ENCODE results near the gene PRDM16. TPM values are rescaled to one million over a fixed set of nuclear protein-coding genes. Genes with fewer than 3 reads are reported as not detected.

PRDM16 gene
- polyA plus RNA-seq, 6 donors from 2014 or later, result not detected

DNA sequence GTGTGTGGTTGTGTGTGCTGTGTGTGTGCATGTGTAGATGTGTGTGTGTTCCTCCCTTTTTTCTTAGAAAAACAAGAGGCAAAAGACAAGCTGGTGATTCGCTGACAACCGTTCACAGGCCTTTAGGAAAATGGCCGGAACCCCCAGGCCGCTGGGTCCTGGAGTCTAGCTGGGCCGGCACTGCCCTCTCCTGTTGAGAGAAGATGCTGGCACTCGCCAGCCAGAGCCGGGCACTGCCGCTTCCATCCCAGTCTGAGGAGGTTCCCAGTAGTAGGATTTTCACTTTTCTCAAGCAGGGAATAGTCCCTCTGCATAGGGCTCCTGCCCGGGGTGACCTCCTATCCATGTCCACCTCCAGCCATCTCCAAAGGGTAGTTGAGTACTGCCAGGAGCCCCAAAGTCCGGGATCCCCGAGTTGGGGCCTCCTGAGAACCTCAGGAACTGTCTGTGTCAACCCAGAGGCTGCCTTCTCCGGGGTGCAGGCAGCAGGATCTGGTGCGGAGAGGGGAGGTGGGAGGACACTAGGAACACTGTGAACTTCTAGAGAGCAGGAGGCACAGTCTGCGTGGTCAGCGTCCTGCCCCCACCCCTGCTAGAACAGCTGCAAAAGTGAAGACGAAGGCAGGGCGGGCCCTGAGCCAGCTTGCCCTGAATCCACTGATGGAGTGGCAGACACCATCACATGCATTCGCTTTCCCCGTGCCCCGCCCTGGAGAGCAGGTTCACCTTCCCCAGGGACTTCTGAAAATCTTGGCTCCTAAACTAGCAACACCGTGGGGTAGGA, 341.3 kb downstream of the PRDM16 start:
- Mint-ChIP-seq H3K4me1 (no peaks in the 10 kb centered on the region), H3K4me3 (no peak overlapping the region), H3K9me3 (no peaks in the 10 kb centered on the region), H3K27ac (no peak overlapping the region), H3K36me3 (no peaks in the 10 kb centered on the region), H3K27me3 (peaks cover 0 to 7% (median 0%) of the 10 kb centered on the region in 3 donors)
- no peak for DNase-seq
- ATAC-seq (ENCODE audit: low read depth in 2 of 2), result no peak

DNA sequence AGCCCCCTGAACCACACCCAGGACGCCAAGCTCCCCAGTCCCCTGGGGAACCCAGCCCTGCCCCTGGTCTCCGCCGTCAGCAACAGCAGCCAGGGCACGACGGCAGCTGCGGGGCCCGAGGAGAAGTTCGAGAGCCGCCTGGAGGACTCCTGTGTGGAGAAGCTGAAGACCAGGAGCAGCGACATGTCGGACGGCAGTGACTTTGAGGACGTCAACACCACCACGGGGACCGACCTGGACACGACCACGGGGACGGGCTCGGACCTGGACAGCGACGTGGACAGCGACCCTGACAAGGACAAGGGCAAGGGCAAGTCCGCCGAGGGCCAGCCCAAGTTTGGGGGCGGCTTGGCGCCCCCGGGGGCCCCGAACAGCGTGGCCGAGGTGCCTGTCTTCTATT, 342.8 kb downstream of the PRDM16 start:
- no peak for DNase-seq
- ATAC-seq (ENCODE audit: low read depth in 2 of 2), result no peak
- H3K36me3 Mint-ChIP-seq, result peaks cover 0 to 5% of the 10 kb centered on the region in 2 donors
- H3K27ac Mint-ChIP-seq, result no peak overlapping the region
- no peaks in the 10 kb centered on the region for H3K4me1 Mint-ChIP-seq
- H3K9me3 Mint-ChIP-seq, result peaks cover 0 to 4% (median 3%) of the 10 kb centered on the region in 7 donors
- H3K4me3 Mint-ChIP-seq, result no peak overlapping the region
- H3K27me3 Mint-ChIP-seq, result no peaks in the 10 kb centered on the region

DNA sequence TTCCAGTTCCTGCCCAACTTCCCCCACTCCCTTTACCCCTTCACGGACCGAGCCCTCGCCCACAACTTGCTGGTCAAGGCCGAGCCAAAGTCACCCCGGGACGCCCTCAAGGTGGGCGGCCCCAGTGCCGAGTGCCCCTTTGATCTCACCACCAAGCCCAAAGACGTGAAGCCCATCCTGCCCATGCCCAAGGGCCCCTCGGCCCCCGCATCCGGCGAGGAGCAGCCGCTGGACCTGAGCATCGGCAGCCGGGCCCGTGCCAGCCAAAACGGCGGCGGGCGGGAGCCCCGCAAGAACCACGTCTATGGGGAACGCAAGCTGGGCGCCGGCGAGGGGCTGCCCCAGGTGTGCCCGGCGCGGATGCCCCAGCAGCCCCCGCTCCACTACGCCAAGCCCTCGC, 343.4 kb downstream of the PRDM16 start:
- Mint-ChIP-seq H3K4me3 (no peak overlapping the region), H3K4me1 (no peaks in the 10 kb centered on the region), H3K27me3 (no peaks in the 10 kb centered on the region), H3K36me3 (peaks cover 0 to 6% of the 10 kb centered on the region in 2 donors), H3K9me3 (peaks cover 0 to 9% (median 4%) of the 10 kb centered on the region in 7 donors), H3K27ac (peak overlapping the region in 1 of 6 donors; percentile 82)
- DNase-seq (no peak), ATAC-seq (ENCODE audit: low read depth in 2 of 2) (no peak)

GRCh38 chr1:3413975-3414710, 345.1 kb downstream of the PRDM16 start:
- Mint-ChIP-seq H3K4me3 (no peak overlapping the region), H3K27ac (no peak overlapping the region), H3K4me1 (no peaks in the 10 kb centered on the region), H3K36me3 (peaks cover 0 to 6% of the 10 kb centered on the region in 2 donors), H3K9me3 (peaks cover 0 to 12% (median 4%) of the 10 kb centered on the region in 7 donors), H3K27me3 (no peaks in the 10 kb centered on the region)
- DNase-seq (no peak), ATAC-seq (ENCODE audit: low read depth in 2 of 2) (no peak)

DNA sequence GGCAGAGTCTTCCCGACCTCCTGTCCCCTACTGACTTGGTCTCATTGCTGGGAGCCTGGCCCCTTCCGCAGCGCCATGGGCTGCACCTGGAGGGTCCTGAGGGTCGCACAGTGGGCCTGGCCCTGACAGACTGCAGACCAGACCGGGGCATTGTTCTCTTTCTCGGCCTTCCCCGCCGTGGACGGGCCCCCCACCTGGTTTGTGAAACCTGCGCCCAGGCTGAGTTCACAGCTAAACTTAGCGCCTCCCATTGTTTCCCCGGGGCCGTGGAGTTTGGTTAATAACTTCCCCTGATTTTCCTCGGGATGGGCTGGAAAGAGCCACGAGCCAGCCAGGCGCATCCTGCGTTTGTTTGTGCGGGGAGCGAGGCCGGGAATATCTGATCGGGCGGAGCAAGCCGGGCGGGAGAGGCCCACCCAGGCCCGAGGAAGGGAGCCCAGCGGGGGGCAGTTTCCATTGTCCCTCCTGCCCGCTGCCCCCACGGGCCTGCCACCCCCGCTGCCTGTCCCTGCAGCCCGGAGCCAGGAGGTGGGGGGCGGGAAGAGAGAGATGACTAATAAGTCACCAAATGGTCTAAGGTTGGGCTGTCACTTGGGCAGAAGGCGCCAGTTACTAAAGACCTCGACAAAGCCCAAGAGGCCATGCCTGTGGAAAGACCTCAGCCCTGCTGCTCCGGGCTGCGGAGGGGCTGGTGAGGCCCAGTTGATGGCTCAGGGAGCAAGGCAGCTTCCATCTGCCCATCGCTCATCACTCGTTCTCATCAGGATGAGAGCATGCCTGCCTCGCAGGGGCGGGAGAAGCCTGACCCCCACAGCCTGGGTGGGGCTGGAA, 346.5 kb downstream of the PRDM16 start:
- ATAC-seq (ENCODE audit: low read depth in 2 of 2) (no peak), DNase-seq (no peak)
- Mint-ChIP-seq H3K4me3 (no peak overlapping the region), H3K9me3 (peaks cover 0 to 12% (median 5%) of the 10 kb centered on the region in 7 donors), H3K27me3 (peaks cover 7 to 8% (median 7%) of the 10 kb centered on the region in 3 donors), H3K27ac (no peak overlapping the region), H3K36me3 (peaks cover 0 to 6% of the 10 kb centered on the region in 2 donors), H3K4me1 (no peaks in the 10 kb centered on the region)

DNA sequence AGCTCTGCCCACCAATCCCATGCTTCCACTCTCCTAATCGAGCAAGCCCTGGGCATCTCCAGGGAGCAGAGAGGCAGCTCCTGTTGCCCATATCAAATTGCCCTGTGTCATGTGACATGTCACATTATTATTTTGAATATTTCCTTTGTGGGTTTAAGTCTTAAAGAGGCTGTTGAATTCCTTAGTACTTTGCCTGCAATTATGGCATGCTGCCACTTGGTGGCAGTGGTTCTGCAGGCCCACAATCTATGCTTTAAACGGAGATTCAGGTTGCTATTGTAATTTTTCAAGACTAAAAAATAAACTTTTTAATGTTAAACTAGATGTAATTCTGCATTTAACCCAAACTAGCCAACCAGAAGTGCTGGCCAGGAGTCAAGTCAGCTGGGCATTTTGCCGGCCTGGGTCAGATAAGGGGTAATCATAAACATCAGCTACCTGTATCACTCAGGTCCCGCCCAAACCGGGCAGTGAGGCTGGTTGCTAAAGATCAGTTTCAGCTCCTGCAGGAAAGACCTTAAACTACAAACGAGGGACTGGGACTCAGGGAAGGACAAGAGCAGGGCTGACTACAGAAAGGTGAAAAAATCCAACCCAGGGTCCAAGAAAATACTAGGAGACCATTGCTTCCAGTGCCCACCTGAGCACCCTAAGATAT, 348.2 kb downstream of the PRDM16 start:
- Mint-ChIP-seq H3K27ac (no peak overlapping the region), H3K4me3 (no peak overlapping the region)
- no peak for ATAC-seq (ENCODE audit: low read depth in 2 of 2)

GRCh38 chr1:3417934-3418333, 348.9 kb downstream of the PRDM16 start:
- Mint-ChIP-seq H3K9me3 (peaks cover 0 to 12% (median 5%) of the 10 kb centered on the region in 7 donors), H3K27me3 (peaks cover 17 to 28% (median 22%) of the 10 kb centered on the region in 3 donors), H3K27ac (no peak overlapping the region), H3K36me3 (peaks cover 0 to 6% of the 10 kb centered on the region in 2 donors), H3K4me3 (no peak overlapping the region), H3K4me1 (no peaks in the 10 kb centered on the region)
- ATAC-seq (ENCODE audit: low read depth in 2 of 2) (no peak), DNase-seq (no peak)

More for the DNA sequence above, 348.2 kb downstream of the PRDM16 start:
- Mint-ChIP-seq H3K36me3 (peaks cover 0 to 6% of the 10 kb centered on the region in 2 donors), H3K4me1 (no peaks in the 10 kb centered on the region), H3K9me3 (peaks cover 0 to 12% (median 5%) of the 10 kb centered on the region in 7 donors), H3K27me3 (peaks cover 15 to 26% (median 16%) of the 10 kb centered on the region in 3 donors)
- DNase-seq, result no peak

GRCh38 chr1:3418600-3418999, 349.6 kb downstream of the PRDM16 start:
- Mint-ChIP-seq H3K4me3 (peak overlapping the region in 1 of 8 donors; percentile 63), H3K27me3 (peaks cover 17 to 28% (median 22%) of the 10 kb centered on the region in 3 donors), H3K4me1 (no peaks in the 10 kb centered on the region), H3K9me3 (peaks cover 0 to 12% (median 5%) of the 10 kb centered on the region in 7 donors), H3K27ac (no peak overlapping the region), H3K36me3 (peaks cover 0 to 6% of the 10 kb centered on the region in 2 donors)
- DNase-seq (no peak), ATAC-seq (ENCODE audit: low read depth in 2 of 2) (no peak)

DNA sequence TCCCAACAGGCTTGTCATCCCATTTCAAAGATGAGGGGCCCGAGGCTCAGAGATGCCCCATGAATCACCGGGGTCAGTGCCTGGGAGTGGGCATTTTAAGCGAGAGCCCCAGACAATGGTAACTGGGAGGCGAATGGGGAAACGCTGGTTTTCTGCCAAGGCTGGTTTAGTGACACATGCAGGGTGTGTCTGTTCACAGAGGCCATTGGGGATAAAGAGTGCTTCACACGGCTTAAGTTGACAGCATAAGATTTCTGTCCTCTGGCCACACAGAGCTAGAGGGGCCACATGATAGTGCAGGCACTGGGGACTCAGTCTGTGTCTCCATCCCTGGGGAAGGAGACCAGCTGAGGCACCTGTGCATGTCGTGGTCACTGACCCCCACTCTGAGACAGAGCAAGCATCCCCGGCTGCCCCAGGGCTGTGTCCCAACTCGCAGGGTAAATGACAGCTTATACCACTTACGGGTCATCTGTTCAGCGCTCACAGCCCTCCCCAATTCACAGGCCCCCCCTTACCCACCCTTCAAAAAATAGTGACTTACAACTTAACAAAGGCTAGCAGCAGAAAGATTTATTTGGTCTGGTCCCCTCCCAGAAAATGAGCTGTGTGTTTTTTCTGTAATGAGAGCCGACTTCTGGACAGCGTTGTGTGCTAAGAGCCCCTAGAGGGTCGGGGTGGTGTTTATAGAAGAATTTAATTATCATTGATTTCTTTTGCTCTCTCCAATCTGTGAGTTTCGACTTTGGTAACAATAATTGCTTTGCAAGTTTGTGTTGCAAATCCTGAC, 350.6 kb downstream of the PRDM16 start:
- peak overlapping the region in 1 of 6 donors; percentile 22 for H3K27ac Mint-ChIP-seq
- DNase-seq (no peak), ATAC-seq (ENCODE audit: low read depth in 2 of 2) (no peak)
- H3K27me3 Mint-ChIP-seq, result peaks cover 17 to 28% (median 28%) of the 10 kb centered on the region in 3 donors
- H3K36me3 Mint-ChIP-seq, result peaks cover 0 to 6% of the 10 kb centered on the region in 2 donors
- no peak overlapping the region for H3K4me3 Mint-ChIP-seq
- H3K4me1 Mint-ChIP-seq, result peaks cover 0 to 6% (median 0%) of the 10 kb centered on the region in 3 donors
- H3K9me3 Mint-ChIP-seq, result peaks cover 0 to 12% (median 5%) of the 10 kb centered on the region in 7 donors

GRCh38 chr1:3420218-3420951, 351.4 kb downstream of the PRDM16 start:
- no peak for DNase-seq
- Mint-ChIP-seq H3K9me3 (peaks cover 0 to 12% (median 5%) of the 10 kb centered on the region in 7 donors), H3K4me1 (peaks cover 0 to 6% (median 0%) of the 10 kb centered on the region in 3 donors), H3K27ac (no peak overlapping the region), H3K36me3 (peaks cover 0 to 6% of the 10 kb centered on the region in 2 donors), H3K4me3 (no peak overlapping the region), H3K27me3 (peaks cover 17 to 28% (median 28%) of the 10 kb centered on the region in 3 donors)
- no peak for ATAC-seq (ENCODE audit: low read depth in 2 of 2)

- no peak for DNase-seq
- Mint-ChIP-seq H3K27ac (no peak overlapping the region), H3K4me3 (no peak overlapping the region), H3K36me3 (no peaks in the 10 kb centered on the region), H3K4me1 (peaks cover 0 to 6% (median 0%) of the 10 kb centered on the region in 3 donors), H3K9me3 (peaks cover 0 to 2% (median 0%) of the 10 kb centered on the region in 7 donors), H3K27me3 (peaks cover 17 to 28% (median 28%) of the 10 kb centered on the region in 3 donors)
- ATAC-seq (ENCODE audit: low read depth in 2 of 2), result no peak
These were observed 353.6 kb downstream of the PRDM16 start for GRCh38 chr1:3422638-3423037.

Measured in naive B cell (primary cell).